ENCODE measurements around the gene PNPLA7. TPM values are rescaled to one million over a fixed set of nuclear protein-coding genes. Genes with fewer than 3 reads are reported as not detected.

The PNPLA7 gene
- total and polyA plus RNA-seq, 10 donors, result 5.1 to 22.7 (median 10.7) TPM

DNA sequence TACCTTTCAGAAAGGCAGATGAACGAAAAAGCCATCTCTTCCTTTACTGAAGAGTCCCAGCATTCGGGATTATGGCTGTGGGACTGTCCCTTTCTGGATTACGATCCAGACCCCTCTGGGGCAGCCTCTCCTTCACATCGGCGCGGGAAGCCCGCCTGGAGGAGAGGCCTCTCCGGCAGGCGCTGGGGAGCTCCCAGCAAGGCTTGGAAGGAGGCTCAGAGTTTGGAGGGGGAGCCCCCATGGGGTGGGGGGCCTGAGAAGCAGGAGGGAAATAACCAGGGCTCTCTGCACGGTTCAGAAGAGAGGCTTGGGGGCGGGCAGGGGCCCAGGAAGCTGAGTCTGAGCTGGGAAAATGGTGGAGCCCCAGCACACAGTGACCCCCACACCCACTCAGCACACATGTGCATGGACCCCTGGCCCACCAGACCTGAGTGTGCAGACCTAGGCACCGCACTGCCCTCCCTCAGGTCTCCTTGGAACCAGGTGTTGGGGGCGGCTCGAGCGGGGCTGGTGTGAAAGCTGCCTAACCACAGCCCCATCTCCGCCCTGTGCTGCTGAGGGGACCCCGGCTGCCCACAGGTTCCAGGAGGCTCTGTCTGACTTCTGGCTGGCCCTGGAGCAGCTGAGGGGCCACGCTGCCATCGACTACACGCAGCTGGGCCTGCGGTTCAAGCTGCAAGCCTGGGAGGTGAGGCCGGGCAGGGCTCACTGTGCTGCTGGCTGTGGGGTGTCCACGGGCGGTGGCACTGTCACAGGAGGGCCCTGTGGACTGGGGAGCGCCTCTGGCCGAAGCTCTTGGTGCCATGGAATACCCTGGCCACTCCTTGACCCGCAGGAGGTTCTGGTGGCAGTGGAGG lies 122.5 kb downstream of the PNPLA7 start:
- WGBS, 5 donors, result 79 to 83% (median 82%) methylated on average over 15 to 27 of the region's 27 CpGs
- H3K27me3 ChIP-seq (replicated peaks in 1 of 7), result peaks cover 0 to 30% (median 0%) of the 10 kb centered on the region in 7 donors
- H3K4me1 ChIP-seq, result peaks cover 0 to 43% (median 18%) of the 10 kb centered on the region in 6 donors
- no peaks in the 10 kb centered on the region for H3K9me3 ChIP-seq
- H3K27ac ChIP-seq, result no peak overlapping the region
- no peak overlapping the region for H3K4me3 ChIP-seq
- TF ChIP-seq POLR2A (IDR thresholded peaks at IDR 0.05) (no peak), POLR2AphosphoS5 (IDR thresholded peaks at IDR 0.05) (no peak)
- TF ChIP-seq, protein P1, sequence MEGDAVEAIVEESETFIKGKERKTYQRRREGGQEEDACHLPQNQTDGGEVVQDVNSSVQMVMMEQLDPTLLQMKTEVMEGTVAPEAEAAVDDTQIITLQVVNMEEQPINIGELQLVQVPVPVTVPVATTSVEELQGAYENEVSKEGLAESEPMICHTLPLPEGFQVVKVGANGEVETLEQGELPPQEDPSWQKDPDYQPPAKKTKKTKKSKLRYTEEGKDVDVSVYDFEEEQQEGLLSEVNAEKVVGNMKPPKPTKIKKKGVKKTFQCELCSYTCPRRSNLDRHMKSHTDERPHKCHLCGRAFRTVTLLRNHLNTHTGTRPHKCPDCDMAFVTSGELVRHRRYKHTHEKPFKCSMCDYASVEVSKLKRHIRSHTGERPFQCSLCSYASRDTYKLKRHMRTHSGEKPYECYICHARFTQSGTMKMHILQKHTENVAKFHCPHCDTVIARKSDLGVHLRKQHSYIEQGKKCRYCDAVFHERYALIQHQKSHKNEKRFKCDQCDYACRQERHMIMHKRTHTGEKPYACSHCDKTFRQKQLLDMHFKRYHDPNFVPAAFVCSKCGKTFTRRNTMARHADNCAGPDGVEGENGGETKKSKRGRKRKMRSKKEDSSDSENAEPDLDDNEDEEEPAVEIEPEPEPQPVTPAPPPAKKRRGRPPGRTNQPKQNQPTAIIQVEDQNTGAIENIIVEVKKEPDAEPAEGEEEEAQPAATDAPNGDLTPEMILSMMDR (IDR thresholded peaks at IDR 0.05 in 8 of 11, conservative IDR thresholded peaks at IDR 0.05 in 3 of 11), result no peak
- intact Hi-C loops (cut with DNase I; ENCODE audit: low total_unique reads), result no loop called here
- no peaks in the 10 kb centered on the region for H3K36me3 ChIP-seq
- DNase-seq, result peak; percentile 68

DNA sequence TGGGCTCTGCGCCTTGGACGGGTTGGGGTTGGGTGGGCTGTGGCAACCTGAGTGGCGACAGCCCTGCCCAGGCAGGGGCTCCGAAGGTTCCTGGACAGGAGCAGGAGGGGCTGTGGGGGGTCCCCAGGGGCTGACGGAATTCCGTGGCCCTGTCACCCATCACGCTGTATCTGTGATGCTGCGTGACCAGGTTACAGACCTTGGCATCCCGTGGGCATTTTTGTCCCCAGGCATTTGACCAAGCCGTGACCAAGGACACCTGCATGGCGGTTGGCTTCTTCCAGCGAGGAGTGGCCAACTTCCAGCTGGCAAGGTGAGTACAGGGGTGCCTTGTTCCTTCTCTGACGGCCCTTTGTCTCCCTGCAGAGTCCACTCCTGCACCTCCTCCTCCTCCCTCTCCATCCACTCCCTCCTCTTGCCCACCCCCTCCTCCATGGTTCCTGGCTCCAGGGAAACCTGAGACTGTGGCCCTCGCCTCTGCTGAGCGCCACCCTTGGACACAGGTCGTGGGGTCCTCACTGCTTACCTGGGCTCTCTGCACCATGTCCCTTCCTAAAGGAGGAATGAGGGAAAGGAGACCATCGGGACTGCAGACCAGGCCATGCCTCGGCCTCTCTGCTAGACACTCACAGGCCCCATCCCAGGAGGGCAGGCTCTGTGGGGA lies 124.1 kb downstream of the PNPLA7 start:
- WGBS, 5 donors, result 87 to 92% (median 89%) methylated on average over 15 to 18 of the region's 18 CpGs
- Histone ChIP-seq H3K36me3 (no peaks in the 10 kb centered on the region), H3K4me3 (no peak overlapping the region), H3K27me3 (replicated peaks in 1 of 7) (peaks cover 0 to 18% (median 0%) of the 10 kb centered on the region in 7 donors), H3K9me3 (no peaks in the 10 kb centered on the region), H3K4me1 (peaks cover 10 to 58% (median 32%) of the 10 kb centered on the region in 6 donors), H3K27ac (no peak overlapping the region)
- DNase-seq, result peak; percentile 74
- no peak for TF ChIP-seq POLR2AphosphoS5 (IDR thresholded peaks at IDR 0.05)
- no peak for TF ChIP-seq POLR2A (IDR thresholded peaks at IDR 0.05)
- TF ChIP-seq, protein P1 (IDR thresholded peaks at IDR 0.05 in 8 of 11, conservative IDR thresholded peaks at IDR 0.05 in 3 of 11), result no peak
- intact Hi-C loops (cut with DNase I; ENCODE audit: low total_unique reads), result no loop called here

DNA sequence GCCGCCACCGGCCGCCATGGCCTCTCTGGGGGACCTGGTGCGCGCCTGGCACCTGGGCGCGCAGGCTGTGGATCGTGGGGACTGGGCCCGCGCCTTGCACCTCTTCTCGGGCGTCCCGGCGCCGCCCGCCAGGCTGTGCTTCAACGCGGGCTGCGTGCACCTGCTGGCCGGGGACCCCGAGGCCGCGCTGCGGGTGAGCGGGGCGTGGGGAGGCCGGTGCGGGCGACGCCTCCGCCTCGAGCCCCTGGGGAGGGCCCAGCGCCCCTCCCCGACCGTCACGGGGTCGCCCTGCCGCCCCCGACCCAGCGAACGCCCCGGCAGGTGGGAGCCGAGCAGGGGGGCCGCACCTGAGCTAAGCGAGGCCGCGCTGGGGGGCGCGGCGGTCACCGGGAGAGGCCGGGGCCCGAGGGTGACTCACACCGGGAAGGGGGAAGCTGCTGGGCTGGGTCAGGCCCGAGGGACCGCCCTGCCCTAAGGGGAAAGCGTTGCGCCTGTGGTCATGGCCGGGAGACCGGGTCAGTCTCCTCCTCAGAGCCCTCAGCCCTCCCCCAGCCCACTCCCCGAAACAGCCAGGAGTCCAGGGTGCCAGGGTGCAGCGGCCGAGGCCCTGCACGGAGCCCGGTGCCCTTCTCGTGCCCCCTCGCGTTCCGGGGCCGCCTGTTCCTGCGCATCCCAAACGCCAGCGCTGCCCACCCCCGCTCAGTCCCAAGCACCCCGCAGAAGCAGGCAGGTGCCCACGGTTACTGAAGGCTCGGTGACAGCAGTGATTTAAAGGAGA lies 126.5 kb downstream of the PNPLA7 start:
- TF ChIP-seq POLR2A (IDR thresholded peaks at IDR 0.05), result no peak
- peak in 1 of 3 donors; percentile 12 for TF ChIP-seq POLR2AphosphoS5 (IDR thresholded peaks at IDR 0.05)
- TF ChIP-seq, protein P1 (IDR thresholded peaks at IDR 0.05 in 8 of 11, conservative IDR thresholded peaks at IDR 0.05 in 3 of 11), result peak in 5 of 11 experiments; percentile 22 to 69 (median 46)
- Histone ChIP-seq H3K9me3 (no peaks in the 10 kb centered on the region), H3K27ac (peak overlapping the region; percentile 44 to 88 (median 80)), H3K27me3 (replicated peaks in 1 of 7) (peaks cover 0 to 5% (median 0%) of the 10 kb centered on the region in 7 donors), H3K4me1 (peaks cover 10 to 54% (median 33%) of the 10 kb centered on the region in 6 donors), H3K4me3 (peak overlapping the region; percentile 52 to 99 (median 86)), H3K36me3 (peaks cover 0 to 6% (median 0%) of the 10 kb centered on the region in 6 donors)
- intact Hi-C loops (cut with DNase I; ENCODE audit: low total_unique reads), result loop anchor here (5.0 kb wide), 1 partner anchor 104 kb away; no protein-coding TSS in a partner anchor
- DNase-seq, result peak; percentile 87
- WGBS, 5 donors, result 8 to 22% (median 17%) methylated on average over 10 to 77 of the region's 77 CpGs

All from spleen (tissue), 11 donors.